Mucosa of stomach (tissue), 1 donor: ENCODE measurements around the gene ATP6AP1.
A peak's percentile ranks its signal among the peaks of the same experiment; 100 is the strongest.
"Not testable (repeated sequence)": the region's sequence is repeated elsewhere in the genome, so short reads cannot be mapped to it uniquely, and the experiment has no call there.

Experiments used
- H3K27me3 ChIP-seq: one replicate; pipeline ENCODE4 v1.7.0; 2013; ENCODE audit warnings: mild to moderate bottlenecking, low read length; ENCODE audit not compliant: control insufficient read depth, insufficient read depth
- H3K36me3 ChIP-seq: one replicate; pipeline ENCODE4 v1.7.0; 2013; ENCODE audit warnings: low read length; ENCODE audit not compliant: control insufficient read depth, insufficient read depth
- H3K4me1 ChIP-seq: one replicate; pipeline ENCODE4 v1.7.0; 2013; ENCODE audit warnings: mild to moderate bottlenecking, low read length; ENCODE audit not compliant: control insufficient read depth, insufficient read depth
- H3K4me3 ChIP-seq: one replicate; pipeline ENCODE4 v1.7.0; 2013; ENCODE audit warnings: low read length
- H3K9ac ChIP-seq: one replicate; pipeline ENCODE4 v1.7.0; 2013; ENCODE audit warnings: mild to moderate bottlenecking, low read length, moderate library complexity
- H3K9me3 ChIP-seq: one replicate; pipeline ENCODE4 v1.7.0; 2013; ENCODE audit warnings: mild to moderate bottlenecking, low read length, moderate library complexity; ENCODE audit not compliant: control insufficient read depth
- donor health status: Pancreatic carcinoma.

ATP6AP1 gene

DNA sequence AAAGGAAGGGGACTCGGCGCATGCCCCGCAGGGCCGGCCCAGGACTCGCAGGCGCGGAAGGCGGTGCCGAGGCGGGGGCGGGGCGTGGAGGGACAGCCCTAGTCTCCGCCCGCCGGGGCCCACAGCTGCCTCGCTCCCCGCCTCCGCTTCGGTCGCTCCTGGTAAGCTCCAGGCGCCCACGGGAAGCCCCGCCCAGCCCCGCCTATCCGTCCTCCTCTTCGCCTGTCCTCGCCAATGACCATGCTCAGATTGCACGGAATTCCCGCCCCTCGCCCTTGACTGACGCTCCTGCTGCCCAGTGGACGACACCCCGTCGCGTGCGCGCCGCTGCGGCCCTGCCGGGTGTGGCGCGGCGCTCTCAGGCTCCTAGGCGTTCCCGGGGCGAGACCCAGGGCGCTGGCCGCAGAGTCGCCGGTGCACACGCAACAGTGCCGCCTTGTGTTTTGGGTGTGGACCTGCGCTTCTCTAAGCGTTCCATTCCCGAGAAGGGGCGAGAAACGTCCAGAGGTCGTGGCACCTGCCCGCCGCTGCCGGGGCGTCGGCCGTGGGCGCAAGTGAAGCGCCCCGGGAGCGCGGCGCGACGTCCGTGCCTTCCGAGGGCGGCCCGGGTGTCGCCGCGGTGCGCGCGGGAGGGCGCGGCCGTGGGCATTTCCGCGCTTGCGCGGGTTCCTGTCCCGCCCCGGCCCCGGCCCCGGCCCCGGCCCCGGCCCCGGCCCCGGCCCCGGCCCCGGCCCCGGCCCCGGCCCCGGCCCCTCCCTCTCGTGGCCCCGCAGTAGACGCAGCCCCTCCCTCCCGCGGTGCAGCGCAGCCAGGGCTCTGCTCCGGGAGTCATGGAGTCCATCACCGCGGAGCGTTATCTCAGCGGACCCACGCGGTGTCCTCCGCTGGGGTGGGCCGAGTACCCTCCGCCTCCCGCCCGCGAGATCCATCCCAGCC, 38.4 kb upstream of the ATP6AP1 start:
- H3K9me3 ChIP-seq, H3K4me1 ChIP-seq, H3K9ac ChIP-seq, H3K27me3 ChIP-seq, H3K4me3 ChIP-seq, H3K36me3 ChIP-seq: not testable (repeated sequence)

DNA sequence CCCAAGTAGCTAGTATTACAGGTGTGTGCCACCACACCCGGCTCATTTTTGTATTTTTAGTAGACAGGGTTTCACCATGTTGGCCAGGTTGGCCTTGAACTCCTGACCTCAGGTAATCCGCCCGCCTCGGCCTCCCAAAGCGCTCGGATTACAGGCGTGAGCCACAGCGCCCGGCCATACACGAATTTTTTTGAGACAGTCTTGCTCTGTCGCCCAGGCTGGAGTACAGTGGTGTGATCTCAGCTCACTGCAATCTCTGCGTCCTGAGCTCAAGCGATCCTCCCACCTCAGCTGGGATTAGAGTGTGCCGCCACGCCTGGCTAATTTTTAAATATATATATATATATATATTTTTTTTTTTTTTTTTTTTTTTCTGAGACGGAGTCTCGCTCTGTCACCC, 32.1 kb upstream of the ATP6AP1 start:
- not testable (repeated sequence) for H3K36me3 ChIP-seq, H3K9ac ChIP-seq, H3K4me1 ChIP-seq, H3K27me3 ChIP-seq, H3K9me3 ChIP-seq, H3K4me3 ChIP-seq

GRCh38 chrX:154396973-154397887, 31.2 kb upstream of the ATP6AP1 start:
- H3K9ac ChIP-seq = peak overlapping the region; percentile 83
- no peaks in the 10 kb centered on the region for H3K9me3 ChIP-seq
- H3K4me3 ChIP-seq = peak overlapping the region; percentile 46
- peaks cover 10% of the 10 kb centered on the region for H3K36me3 ChIP-seq
- no peaks in the 10 kb centered on the region for H3K27me3 ChIP-seq
- peaks cover 6% of the 10 kb centered on the region for H3K4me1 ChIP-seq

DNA sequence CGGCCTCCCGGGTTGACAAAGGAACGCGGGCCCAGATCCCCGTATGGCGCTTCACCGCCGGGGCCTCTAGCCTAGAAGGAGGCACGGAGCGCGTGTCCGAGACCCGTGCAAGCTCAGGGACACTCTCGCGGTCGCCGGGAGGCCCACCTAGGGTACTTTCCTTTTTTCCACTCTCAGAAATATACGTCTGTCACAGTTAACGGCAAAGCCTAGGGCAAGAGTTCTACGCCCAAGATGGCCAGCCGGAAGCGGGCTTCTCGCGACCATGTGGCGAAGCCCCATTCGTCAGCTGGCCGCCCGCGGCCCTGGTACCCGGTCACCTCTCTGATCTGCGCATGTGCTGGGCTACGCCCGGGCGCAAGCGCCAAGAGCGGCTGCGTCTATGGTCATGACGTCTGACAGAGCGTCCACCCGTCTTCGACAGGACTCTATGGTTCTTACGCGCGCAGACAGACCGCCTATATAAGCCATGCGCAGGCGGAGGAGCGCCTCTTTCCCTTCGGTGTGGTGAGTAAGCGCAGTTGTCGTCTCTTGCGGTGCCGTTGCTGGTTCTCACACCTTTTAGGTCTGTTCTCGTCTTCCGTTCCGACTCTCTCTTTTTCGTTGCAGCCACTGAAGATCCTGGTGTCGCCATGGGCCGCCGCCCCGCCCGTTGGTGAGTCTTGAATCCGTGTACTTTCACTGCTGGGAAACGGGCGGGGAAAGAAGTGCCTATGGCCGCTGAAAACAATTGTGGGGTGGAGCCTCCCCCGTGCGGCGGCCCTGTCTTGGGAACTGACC, 30.4 kb upstream of the ATP6AP1 start, which contains the start of gene RPL10:
Gene RPL10, plus strand, starts transcription at position 490 of the 780 bp plus-strand sequence. Its CDS starts 143 bp downstream, at position 633.
- peak within 1 kb of the TSS; percentile 97 for H3K9ac ChIP-seq
- H3K27me3 ChIP-seq = no peaks in the 10 kb centered on the region
- H3K4me1 ChIP-seq = peaks cover 6% of the 10 kb centered on the region

GRCh38 chrX:154398668-154399526, 29.6 kb upstream of the ATP6AP1 start:
- Histone ChIP-seq H3K4me1 (peaks cover 6% of the 10 kb centered on the region), H3K9ac (peak overlapping the region; percentile 97), H3K27me3 (no peaks in the 10 kb centered on the region), H3K9me3 (no peaks in the 10 kb centered on the region), H3K36me3 (peaks cover 10% of the 10 kb centered on the region), H3K4me3 (peak overlapping the region; percentile 84)

More for the DNA sequence above, 30.4 kb upstream of the ATP6AP1 start, which contains the start of gene RPL10:
- peak within 1 kb of the TSS; percentile 84 for H3K4me3 ChIP-seq
- peaks cover 10% of the 10 kb centered on the region for H3K36me3 ChIP-seq
- H3K9me3 ChIP-seq = no peaks in the 10 kb centered on the region

GRCh38 chrX:154399527-154400368, 28.7 kb upstream of the ATP6AP1 start:
- Histone ChIP-seq H3K27me3 (no peaks in the 10 kb centered on the region), H3K4me3 (peak overlapping the region; percentile 84), H3K9me3 (no peaks in the 10 kb centered on the region), H3K9ac (peak overlapping the region; percentile 97), H3K4me1 (peaks cover 6% of the 10 kb centered on the region), H3K36me3 (peaks cover 10% of the 10 kb centered on the region)

GRCh38 chrX:154400369-154400817, 28.1 kb upstream of the ATP6AP1 start:
- H3K9ac ChIP-seq = peak overlapping the region; percentile 43
- not testable (repeated sequence) for H3K9me3 ChIP-seq, H3K4me1 ChIP-seq, H3K36me3 ChIP-seq, H3K27me3 ChIP-seq, H3K4me3 ChIP-seq

DNA sequence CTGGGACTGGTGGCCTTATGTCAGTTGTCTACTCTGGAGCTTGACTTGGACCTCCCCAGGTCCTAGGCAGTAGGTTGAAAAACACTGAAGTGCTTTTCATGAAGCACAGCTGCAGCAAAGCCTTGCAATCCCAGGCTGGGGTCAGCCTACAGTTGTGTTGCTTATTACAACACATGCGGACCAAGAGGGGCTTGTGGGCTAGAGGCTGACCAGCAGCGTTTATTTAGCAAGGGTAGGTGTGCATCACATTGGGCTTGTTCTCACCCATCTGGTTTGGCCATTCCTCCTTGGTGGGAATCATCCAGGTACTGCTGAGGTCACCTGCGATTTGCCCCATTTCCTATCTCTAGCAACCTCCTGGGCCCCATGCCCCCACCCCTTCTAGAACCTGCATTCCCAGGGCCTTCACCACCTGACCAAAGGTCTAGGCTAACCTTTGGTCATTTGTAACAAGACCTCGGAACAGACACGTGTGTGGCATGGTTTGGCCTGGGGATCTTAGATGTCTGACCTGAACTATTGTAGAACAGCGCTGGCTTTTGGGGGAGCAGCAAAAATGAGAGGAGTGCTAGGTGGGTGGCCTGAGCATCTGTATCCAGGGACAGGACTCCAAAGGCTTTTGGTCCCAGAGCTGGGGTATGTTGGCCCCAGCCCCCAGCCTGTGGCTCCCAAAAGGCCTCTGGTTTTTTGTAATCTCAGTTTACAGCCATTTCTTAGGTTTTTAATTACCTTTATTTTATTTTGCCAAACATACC, 27.3 kb upstream of the ATP6AP1 start:
- Histone ChIP-seq H3K4me3 (no peak overlapping the region), H3K36me3 (peaks cover 10% of the 10 kb centered on the region), H3K27me3 (no peaks in the 10 kb centered on the region), H3K9me3 (no peaks in the 10 kb centered on the region), H3K9ac (no peak overlapping the region), H3K4me1 (peaks cover 6% of the 10 kb centered on the region)

DNA sequence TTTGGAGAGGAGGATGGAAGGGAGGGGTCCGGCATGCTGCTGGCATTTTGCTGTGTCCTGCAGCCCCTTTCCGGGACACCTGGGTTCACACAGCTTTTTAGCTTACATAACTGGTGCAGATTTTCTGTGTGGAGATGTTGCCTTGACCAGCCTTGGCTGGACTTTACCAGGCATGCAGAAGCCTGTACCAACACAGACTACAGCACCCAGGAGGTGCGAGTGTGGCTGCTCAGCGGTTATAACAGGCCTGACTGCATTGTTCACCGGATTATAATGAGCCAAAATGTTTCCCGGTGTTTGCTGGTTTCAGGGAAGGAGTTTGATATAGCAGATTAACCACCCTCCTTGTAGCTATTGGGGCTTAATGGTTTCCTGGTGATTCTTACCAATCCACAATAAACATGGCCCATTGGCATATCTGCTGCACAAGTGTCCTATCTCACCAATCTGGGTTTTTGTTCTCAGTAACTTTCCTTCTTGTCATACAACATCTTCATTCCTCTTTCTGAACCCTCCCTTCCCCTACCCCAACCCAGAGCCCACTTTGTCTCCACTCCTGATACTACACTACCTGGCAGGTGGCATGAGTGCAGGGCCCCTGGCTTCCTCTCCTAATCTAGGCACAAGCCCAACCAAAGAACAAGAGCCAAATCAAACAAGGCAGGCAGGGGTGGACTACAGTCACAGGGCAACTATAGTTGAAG, 26.4 kb upstream of the ATP6AP1 start:
- H3K9ac ChIP-seq = no peak overlapping the region

More for the DNA sequence above, 26.4 kb upstream of the ATP6AP1 start:
- H3K27me3 ChIP-seq = no peaks in the 10 kb centered on the region
- peaks cover 10% of the 10 kb centered on the region for H3K36me3 ChIP-seq
- no peaks in the 10 kb centered on the region for H3K9me3 ChIP-seq
- no peak overlapping the region for H3K4me3 ChIP-seq
- peaks cover 6% of the 10 kb centered on the region for H3K4me1 ChIP-seq
